Activated CD4-positive, CD25-positive, alpha-beta regulatory T cell treated with anti-CD3 and anti-CD28 coated beads, Interleukin-2, amount 50 U/mL, for 16 hours (primary cell): Measurements from ENCODE around the gene GSTM1.
A peak's percentile ranks its signal among the peaks of the same experiment; 100 is the strongest.

Experiments used
- DNase-seq: peaks from one replicate; pipeline ENCODE4 v3.0.0-alpha.2; 2020; ENCODE audit warnings: low read depth, low spot score

The GSTM1 gene

GRCh38 chr1:109687641-109688499 is at the start of gene GSTM1:
Gene GSTM1, plus strand, starts transcription at chr1:109687817. Its CDS starts 57 bp downstream, at chr1:109687874.
- no peak for DNase-seq

- DNase-seq = no peak
Measured at GRCh38 chr1:109639063-109639840, 48.4 kb upstream of the GSTM1 start.

- DNase-seq = no peak
Measured at GRCh38 chr1:109639841-109640184, 47.8 kb upstream of the GSTM1 start.

- peak; percentile 84 for DNase-seq
Measured at GRCh38 chr1:109640285-109640865, 47.2 kb upstream of the GSTM1 start.

- DNase-seq = no peak
Measured at GRCh38 chr1:109641078-109641740, 46.4 kb upstream of the GSTM1 start.

GRCh38 chr1:109641861-109642260 is 45.8 kb upstream of the GSTM1 start:
- DNase-seq = no peak

- DNase-seq = no peak
Measured at GRCh38 chr1:109642626-109643025, 45.0 kb upstream of the GSTM1 start.

- peak; percentile 68 for DNase-seq
Measured at GRCh38 chr1:109643385-109644230, 44.0 kb upstream of the GSTM1 start.

- no peak for DNase-seq
Measured at GRCh38 chr1:109644670-109645069, 42.9 kb upstream of the GSTM1 start.

GRCh38 chr1:109649491-109649914 is 38.1 kb upstream of the GSTM1 start:
- DNase-seq = no peak

- no peak for DNase-seq
Measured at GRCh38 chr1:109650609-109651008, 37.0 kb upstream of the GSTM1 start.

GRCh38 chr1:109652402-109652801 is 35.2 kb upstream of the GSTM1 start:
- no peak for DNase-seq

- no peak for DNase-seq
Measured at GRCh38 chr1:109653306-109653705, 34.3 kb upstream of the GSTM1 start.

GRCh38 chr1:109654519-109654918 is 33.1 kb upstream of the GSTM1 start:
- no peak for DNase-seq

GRCh38 chr1:109655615-109656519 is 31.8 kb upstream of the GSTM1 start, which contains the start of gene GSTM4:
Gene GSTM4, plus strand, starts transcription at chr1:109656099. Its CDS starts 291 bp downstream, at chr1:109656390.
- peak; percentile 43 for DNase-seq

- no peak for DNase-seq
Measured at GRCh38 chr1:109657395-109657794, 30.2 kb upstream of the GSTM1 start.

- DNase-seq = no peak
Measured at GRCh38 chr1:109657970-109658369, 29.6 kb upstream of the GSTM1 start.

- no peak for DNase-seq
Measured at GRCh38 chr1:109658533-109659042, 29.0 kb upstream of the GSTM1 start.

GRCh38 chr1:109659145-109659544 is 28.5 kb upstream of the GSTM1 start:
- no peak for DNase-seq
